Nephron progenitor cell (in vitro differentiated cells): Measurements from ENCODE around the gene LYRM2.

ENCODE experiments used
- DNase-seq: peaks from one replicate; pipeline ENCODE4 v3.0.0; 2021
- H3K27ac Mint-ChIP-seq: 2 replicates; pipeline ENCODE4 v1.8.0; 2021; ENCODE audit warnings: mild to moderate bottlenecking, moderate library complexity, mixed read lengths
- H3K27me3 Mint-ChIP-seq: 2 replicates; pipeline ENCODE4 v1.8.0; 2021; ENCODE audit warnings: mild to moderate bottlenecking, low read depth, mixed read lengths; ENCODE audit not compliant: poor library complexity
- H3K36me3 Mint-ChIP-seq: 2 replicates; pipeline ENCODE4 v1.8.0; 2021; ENCODE audit warnings: low read depth, mixed read lengths
- H3K4me1 Mint-ChIP-seq: 2 replicates; pipeline ENCODE4 v1.8.0; 2021; ENCODE audit warnings: mixed read lengths
- H3K4me3 Mint-ChIP-seq: 2 replicates; pipeline ENCODE4 v1.8.0; 2021; ENCODE audit warnings: mild to moderate bottlenecking, moderate library complexity, mixed read lengths
- H3K9me3 Mint-ChIP-seq: 2 replicates; pipeline ENCODE4 v1.8.0; 2021; ENCODE audit warnings: mild to moderate bottlenecking, moderate library complexity, mixed read lengths
- CTCF ChIP-seq: fragments of 200-600 bp; sonication (generic); IDR thresholded peaks from 2 replicates; pipeline ENCODE4 v1.5.0; 2021; ENCODE audit warnings: antibody characterized with exemption

Gene LYRM2

GRCh38 chr6:89518352-89519055 is 120.0 kb downstream of the LYRM2 start:
- Mint-ChIP-seq H3K27ac (no peak overlapping the region), H3K9me3 (no peaks in the 10 kb centered on the region), H3K4me3 (no peak overlapping the region), H3K27me3 (peaks cover 7% of the 10 kb centered on the region), H3K4me1 (peaks cover 16% of the 10 kb centered on the region), H3K36me3 (peaks cover 6% of the 10 kb centered on the region)
- no peak for DNase-seq
- TF ChIP-seq CTCF = no peak
